Gastroesophageal sphincter (tissue), 3 donors: ENCODE data around the gene CD48.

ENCODE experiments used
- POLR2A ChIP-seq, 2 donors: fragments of 450-650 bp; IDR thresholded peaks; one replicate each; pipeline ENCODE4 v1.6.1; 2017; ENCODE audit warnings: antibody characterized with exemption in 2 of 2, mild to moderate bottlenecking in 2 of 2, moderate library complexity in 1 of 2
- POLR2AphosphoS5 ChIP-seq: sonication (generic); formaldehyde crosslinking; IDR thresholded peaks from one replicate; pipeline ENCODE4 v1.6.1; 2017; ENCODE audit warnings: antibody characterized with exemption
- TF ChIP-seq, protein P1 (sequence below), 4 experiments: fragments of 200-600 bp in 2 of 4; fragments of 450-650 bp in 2 of 4; sonication (generic) in 1 of 4; IDR thresholded peaks; one replicate each; pipeline ENCODE4 v1.5.1; 2017 to 2019; ENCODE audit warnings: antibody characterized with exemption in 4 of 4, mild to moderate bottlenecking in 2 of 4, moderate library complexity in 2 of 4

DNA sequence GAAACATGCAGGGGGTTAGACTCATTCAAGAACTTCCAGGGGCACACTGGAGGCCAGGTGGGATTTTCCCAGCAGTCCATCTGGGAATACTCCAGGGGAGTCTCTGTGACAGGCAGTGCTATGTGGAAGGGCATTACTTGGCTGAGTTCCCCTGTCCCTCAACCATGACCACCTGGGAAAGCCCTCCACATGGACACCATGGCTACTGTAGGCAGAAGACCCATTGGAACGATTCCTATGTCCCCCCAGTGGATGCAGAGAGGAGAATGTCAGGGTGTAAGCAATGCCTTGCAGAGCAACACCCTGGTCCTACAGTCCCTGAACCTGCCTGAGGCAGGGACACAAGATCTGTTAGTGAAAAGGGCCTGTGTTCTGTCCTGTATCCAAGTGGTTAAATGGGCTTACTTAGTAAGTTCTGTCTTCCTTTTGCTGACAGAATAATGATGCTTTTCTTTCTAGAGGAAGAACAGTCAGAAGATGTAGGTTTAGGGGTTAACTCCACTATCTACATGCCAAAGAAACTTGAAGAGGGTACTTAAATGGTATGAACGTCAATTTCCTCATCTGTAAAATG is 78.2 kb downstream of the CD48 start:
- no peak for TF ChIP-seq POLR2A (IDR thresholded peaks at IDR 0.05)
- no peak for TF ChIP-seq POLR2AphosphoS5
- TF ChIP-seq, protein P1, sequence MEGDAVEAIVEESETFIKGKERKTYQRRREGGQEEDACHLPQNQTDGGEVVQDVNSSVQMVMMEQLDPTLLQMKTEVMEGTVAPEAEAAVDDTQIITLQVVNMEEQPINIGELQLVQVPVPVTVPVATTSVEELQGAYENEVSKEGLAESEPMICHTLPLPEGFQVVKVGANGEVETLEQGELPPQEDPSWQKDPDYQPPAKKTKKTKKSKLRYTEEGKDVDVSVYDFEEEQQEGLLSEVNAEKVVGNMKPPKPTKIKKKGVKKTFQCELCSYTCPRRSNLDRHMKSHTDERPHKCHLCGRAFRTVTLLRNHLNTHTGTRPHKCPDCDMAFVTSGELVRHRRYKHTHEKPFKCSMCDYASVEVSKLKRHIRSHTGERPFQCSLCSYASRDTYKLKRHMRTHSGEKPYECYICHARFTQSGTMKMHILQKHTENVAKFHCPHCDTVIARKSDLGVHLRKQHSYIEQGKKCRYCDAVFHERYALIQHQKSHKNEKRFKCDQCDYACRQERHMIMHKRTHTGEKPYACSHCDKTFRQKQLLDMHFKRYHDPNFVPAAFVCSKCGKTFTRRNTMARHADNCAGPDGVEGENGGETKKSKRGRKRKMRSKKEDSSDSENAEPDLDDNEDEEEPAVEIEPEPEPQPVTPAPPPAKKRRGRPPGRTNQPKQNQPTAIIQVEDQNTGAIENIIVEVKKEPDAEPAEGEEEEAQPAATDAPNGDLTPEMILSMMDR (IDR thresholded peaks at IDR 0.05) = no peak
